ENCODE data around the gene CD1B.

- TF ChIP-seq CTCF (IDR thresholded peaks at IDR 0.05) (no peak), POLR2A (IDR thresholded peaks at IDR 0.05) (no peak)
These were observed 47.4 kb downstream of the CD1B start for GRCh38 chr1:158283965-158284364.
